Kasumi-1 (cell line): ENCODE measurements around the gene HPSE2.
A peak's percentile ranks its signal among the peaks of the same experiment; 100 is the strongest.
"Not testable (repeated sequence)": the region's sequence is repeated elsewhere in the genome, so short reads cannot be mapped to it uniquely, and the experiment has no call there.

Source experiments
- DNase-seq, 2 experiments: peaks; one replicate each; lab custom pipeline; 2025; lab: John Stamatoyannopoulos, UW

Gene HPSE2

DNA sequence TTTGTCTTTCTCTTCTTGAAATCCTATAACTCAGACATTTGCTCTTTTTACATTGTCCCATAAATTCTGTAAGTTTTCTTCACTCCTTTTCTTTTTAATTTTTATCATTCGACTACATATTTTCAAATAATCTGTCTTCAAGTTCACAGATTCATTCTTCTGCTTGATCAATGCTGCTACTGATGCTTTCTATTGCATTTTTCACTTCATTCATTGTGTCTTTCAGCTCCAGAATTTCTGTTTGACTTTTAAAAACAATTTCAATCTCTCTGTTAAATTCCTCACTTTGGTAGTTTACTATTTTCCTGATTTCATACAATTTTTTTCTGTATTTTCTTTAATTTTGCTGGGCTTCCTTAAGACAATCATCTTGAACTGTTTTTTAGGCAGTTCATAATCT is 230.4 kb downstream of the HPSE2 start:
- DNase-seq = no peak

GRCh38 chr10:99004738-99005137 is 230.9 kb downstream of the HPSE2 start:
- DNase-seq = no peak

DNA sequence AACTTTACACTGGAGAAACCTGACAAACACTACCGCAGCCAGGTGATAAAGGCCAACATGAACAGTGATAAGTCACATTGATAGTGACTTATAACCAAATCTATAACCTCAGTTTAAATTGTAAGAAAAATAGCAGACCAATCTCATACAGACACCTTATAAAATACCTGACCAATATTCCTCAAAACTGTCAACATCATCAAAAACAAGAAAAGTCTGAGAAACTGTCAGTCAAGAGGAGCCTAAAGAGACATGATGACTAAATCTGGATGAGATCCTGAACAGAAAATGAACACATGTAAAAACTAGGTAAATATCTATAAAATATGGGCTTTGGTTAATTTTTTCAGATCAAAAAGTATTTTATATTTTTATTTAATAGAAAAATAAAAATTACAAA is 233.3 kb downstream of the HPSE2 start:
- no peak for DNase-seq

DNA sequence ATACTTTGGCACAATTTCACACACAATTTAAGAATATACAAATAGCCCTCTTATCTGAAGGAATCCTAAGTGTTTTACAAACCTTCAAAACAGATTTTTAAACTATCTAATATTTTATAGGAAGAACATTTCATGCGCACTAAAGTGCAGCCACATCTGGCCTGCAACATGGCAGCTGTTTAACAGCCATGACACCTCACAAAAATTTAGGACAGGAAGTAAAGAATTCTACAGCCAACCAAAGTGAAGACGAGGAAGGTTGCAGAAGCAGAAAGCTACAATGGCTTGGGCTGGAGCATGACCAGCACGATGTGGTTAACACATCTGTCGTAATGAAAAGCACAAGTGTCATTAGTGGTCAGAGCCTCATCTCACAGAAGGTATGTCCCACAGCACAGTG is 238.1 kb downstream of the HPSE2 start:
- no peak for DNase-seq

DNA sequence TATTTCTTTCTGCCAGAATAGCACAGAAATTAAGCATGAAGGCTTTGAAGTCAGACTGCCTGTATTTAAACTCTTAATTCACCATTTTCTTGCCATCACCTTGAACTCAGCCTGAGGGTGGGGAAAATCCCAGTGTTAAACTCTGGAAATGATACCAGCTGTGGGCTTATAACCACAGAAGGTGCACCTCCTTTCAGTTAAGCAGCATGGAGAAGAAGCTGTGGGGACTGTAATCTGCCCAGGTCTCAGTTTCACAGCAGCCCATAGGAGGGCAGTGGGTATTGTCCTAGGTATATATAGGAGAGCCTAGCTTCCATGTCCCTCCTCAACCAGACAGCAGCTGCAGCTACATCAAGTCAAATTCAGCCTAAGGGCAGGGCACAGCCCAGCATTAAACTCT is 241.6 kb downstream of the HPSE2 start:
- DNase-seq = no peak

DNA sequence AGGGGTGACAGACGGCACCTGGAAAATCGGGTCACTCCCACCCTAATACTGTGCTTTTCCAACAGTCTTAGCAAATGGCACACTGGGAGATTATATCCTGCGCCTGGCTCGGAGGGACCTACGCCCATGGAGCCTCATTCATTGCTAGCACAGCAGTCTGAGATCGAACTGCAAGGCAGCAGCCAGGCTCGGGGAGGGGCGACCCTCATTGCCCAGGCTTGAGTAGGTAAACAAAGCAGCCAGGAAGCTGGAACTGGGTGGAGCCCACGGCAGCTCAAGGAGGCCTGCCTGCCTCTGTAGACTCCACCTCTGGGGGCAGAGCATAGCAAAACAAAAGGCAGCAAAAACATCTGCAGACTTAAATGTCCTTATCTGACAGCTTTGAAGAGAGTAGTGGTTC is 251.9 kb downstream of the HPSE2 start:
- not testable (repeated sequence) for DNase-seq

GRCh38 chr10:98980353-98980752 is 255.3 kb downstream of the HPSE2 start:
- DNase-seq = peak; percentile 57 to 61

DNA sequence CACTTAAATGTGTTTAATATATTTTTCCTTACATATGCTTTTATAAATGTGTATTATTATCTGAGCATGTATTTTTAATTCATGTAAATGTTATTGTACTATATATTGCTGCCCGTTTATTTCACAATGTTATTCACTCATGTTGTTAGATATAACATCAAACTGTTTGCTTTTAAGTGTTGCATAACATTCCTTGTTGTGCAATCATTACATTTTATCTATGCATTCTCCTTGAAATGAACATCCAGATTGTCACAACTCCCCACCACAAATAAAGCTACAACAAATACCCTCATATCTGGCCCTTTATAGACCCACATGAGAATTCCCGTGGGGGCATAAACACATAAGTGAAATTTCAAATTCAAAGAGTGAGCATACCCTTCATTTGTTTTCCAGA is 264.2 kb downstream of the HPSE2 start:
- no peak for DNase-seq

DNA sequence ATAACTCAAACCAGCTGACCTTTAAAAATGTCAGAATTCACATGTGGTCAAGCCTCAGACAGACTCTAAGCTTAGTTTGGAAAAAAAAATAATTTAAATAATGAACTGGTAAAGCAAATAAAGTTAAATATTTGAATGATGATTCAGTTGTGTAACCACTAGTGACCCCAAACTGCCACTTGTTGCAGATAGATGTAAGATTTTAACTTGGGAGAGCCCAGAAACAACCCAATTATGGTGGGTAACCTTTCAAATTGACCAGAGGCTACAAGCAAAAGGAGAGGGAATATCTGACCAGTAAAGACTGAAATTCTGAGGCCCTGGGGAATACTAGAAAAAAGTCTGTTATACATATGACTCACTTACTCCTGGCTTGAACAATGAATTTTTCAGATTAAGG is 268.1 kb downstream of the HPSE2 start:
- DNase-seq = no peak

DNA sequence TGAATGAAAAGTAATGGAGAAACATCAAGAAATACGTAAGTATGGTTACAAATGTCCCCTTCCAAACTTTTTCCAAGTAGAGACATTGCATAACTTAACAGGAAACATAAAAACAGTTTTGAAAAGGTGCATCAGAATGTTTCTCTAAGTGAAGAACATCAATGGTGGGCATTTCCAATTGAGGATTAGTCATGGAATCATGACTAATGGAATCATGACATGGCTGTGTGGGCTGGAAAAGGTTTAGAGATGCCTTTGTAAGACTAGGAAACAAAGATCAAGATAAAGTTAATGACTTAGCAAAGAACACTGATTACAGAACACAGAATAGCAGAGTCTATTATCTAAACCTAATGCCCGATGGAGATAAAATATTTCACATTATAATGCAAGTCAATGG is 272.0 kb downstream of the HPSE2 start:
- DNase-seq = no peak

GRCh38 chr10:98959379-98959778 is 276.3 kb downstream of the HPSE2 start:
- DNase-seq = no peak

GRCh38 chr10:98957801-98958200 is 277.9 kb downstream of the HPSE2 start:
- DNase-seq = no peak

GRCh38 chr10:98956576-98957260 is 278.9 kb downstream of the HPSE2 start:
- no peak for DNase-seq

GRCh38 chr10:98953251-98953650 is 282.4 kb downstream of the HPSE2 start:
- DNase-seq = no peak

- DNase-seq = no peak
Observed at GRCh38 chr10:98951269-98952000, 284.2 kb downstream of the HPSE2 start.

- no peak for DNase-seq
Observed at GRCh38 chr10:98950106-98950505, 285.5 kb downstream of the HPSE2 start.

DNA sequence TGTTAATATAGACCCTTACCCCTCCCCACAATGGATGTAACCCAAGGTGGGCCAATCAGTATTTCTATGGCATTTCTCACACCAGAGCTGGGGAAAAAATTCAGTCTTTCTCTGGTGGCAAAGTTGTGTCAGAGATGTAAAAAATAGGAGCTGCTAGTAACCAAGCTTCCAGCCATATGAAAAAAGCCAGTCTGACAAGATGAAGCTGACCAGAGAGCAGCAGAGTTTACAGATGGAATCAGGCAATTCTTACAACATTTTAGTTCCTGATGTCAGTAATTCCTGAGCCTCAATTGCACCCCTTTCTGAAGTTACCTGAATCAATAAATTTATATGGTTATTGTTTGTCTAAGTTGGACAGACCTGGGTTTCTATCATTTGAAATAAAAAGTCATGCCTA is 286.3 kb downstream of the HPSE2 start:
- DNase-seq = no peak

DNA sequence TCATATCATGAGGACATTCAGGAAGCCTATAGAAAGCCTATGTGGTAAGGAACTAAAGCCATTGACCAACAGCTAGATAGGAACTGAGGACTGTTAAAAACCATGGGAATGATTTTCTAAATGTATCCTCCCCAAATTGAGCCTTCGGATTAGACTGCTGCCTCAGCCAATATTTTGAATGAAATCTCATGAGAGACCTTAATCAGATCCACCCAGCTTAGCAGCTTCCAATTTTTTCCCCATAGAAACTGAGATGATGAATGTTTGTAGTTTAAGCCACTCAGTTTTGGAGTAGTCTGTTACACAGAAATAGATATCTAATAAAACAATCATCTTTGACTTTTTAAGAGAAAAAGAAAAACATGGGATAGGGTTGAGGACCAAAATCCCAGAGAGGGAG is 292.0 kb downstream of the HPSE2 start:
- no peak for DNase-seq

- no peak for DNase-seq
Observed at GRCh38 chr10:98929709-98930108, 305.9 kb downstream of the HPSE2 start.

DNA sequence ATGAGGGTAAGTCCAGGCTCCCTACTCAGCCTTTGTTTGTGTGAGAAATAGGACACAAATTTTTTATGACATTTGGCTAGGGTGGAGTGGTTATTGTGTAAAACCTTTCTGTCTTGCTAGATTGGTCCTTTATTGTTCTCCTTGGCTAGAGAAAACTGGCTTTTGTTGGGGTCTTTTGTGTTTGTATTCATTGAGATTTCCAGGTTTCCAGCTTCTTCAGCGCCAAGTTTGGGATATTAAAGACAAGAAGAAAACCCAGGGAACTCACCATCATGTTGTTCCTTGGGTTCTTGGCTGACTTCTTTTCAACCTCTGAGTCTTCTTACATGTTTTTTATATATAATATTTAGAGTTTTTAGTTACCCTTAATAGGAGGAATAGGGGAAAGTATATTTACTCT is 310.0 kb downstream of the HPSE2 start:
- no peak for DNase-seq

DNA sequence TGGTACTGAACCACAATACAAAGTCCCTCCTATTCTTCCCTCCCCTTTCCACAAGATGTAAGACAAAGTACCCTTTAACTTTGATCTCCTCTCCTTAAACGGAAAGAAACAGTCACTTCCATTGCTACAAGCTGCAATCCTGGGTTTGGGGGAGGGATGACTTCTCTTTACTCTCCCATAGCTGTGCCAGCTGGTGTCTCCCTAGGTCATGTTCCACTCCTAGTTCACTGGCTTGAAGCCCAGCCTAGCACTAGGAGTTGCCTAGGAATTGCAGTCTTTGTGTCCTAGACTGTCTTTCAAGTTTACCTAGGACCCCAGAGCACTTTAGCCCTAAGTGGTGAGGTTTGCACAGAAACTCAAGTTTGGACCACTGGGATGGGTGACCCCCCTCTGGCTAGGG is 311.1 kb downstream of the HPSE2 start:
- DNase-seq = no peak

GRCh38 chr10:98921316-98921715 is 314.3 kb downstream of the HPSE2 start:
- DNase-seq = no peak

GRCh38 chr10:98920807-98921206 is 314.8 kb downstream of the HPSE2 start:
- DNase-seq = no peak

DNA sequence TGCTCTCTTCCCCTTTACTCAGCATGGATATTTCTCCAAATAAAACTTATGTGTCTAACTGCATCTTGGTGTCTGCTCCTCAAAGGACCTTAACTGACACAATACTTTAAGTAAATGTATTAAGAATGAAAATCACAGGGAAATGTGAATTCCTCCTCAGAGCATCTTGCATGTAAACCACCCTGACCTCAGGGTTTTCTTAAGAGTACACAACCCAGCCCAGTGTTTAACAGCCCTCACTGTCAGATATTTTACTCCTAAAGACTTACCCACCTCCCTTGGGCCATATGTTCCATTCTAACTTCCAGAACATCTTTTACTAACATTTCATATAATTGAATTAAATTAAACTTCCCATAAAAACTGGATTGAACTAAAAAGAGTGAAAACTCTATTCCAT is 315.3 kb downstream of the HPSE2 start:
- no peak for DNase-seq
